Natural killer cell (primary cell): ENCODE data around the gene MYF6. TPM values are rescaled to one million over a fixed set of nuclear protein-coding genes. Genes with fewer than 3 reads are reported as not detected.

Experiments
- ATAC-seq, 3 donors: fragments of 150-1000 bp in 2 of 3; fragments of 200-7000 bp in 1 of 3; cut with Tn5 transposase; 1 replicate in 1 of 3; 2 replicates in 2 of 3; pipeline ENCODE4 v1.10.0; 2021; ENCODE audit warnings: mild to moderate bottlenecking in 2 of 3, moderate library complexity in 2 of 3
- DNase-seq, 2 donors: peaks; one replicate each; pipeline versions ENCODE4 v3.0.0 to v3.0.0-alpha.2; 2013 to 2021; ENCODE audit warnings: mixed read lengths in 1 of 2
- H3K27ac ChIP-seq: one replicate; pipeline ENCODE4 v1.5.1; 2013; ENCODE audit warnings: mild to moderate bottlenecking, low read length
- H3K27me3 ChIP-seq: one replicate; pipeline ENCODE4 v1.6.1; 2013; ENCODE audit warnings: low read length; ENCODE audit not compliant: control insufficient read depth, insufficient read depth
- H3K36me3 ChIP-seq: one replicate; pipeline ENCODE4 v1.6.1; 2013; ENCODE audit warnings: low read length; ENCODE audit not compliant: control insufficient read depth, insufficient read depth
- H3K4me1 ChIP-seq: one replicate; pipeline ENCODE4 v1.6.1; 2013; ENCODE audit warnings: low read length; ENCODE audit not compliant: control insufficient read depth, insufficient read depth
- H3K4me3 ChIP-seq: one replicate; pipeline ENCODE4 v1.5.1; 2013; ENCODE audit warnings: low read length
- H3K9me3 ChIP-seq: one replicate; pipeline ENCODE4 v1.6.1; 2013; ENCODE audit warnings: low read length; ENCODE audit not compliant: control insufficient read depth, insufficient read depth
- H3K27ac Mint-ChIP-seq, 2 donors: one replicate each; pipeline ENCODE4 v1.8.0; 2022; ENCODE audit warnings: mild to moderate bottlenecking in 2 of 2, mixed read lengths in 2 of 2, moderate library complexity in 1 of 2
- H3K27me3 Mint-ChIP-seq, 2 donors: one replicate each; pipeline ENCODE4 v1.8.0; 2022; ENCODE audit warnings: low read depth in 2 of 2, mixed read lengths in 2 of 2
- H3K36me3 Mint-ChIP-seq: one replicate; pipeline ENCODE4 v1.8.0; 2022; ENCODE audit warnings: mixed read lengths
- H3K4me1 Mint-ChIP-seq, 2 donors: one replicate each; pipeline ENCODE4 v1.8.0; 2022; ENCODE audit warnings: mixed read lengths in 2 of 2
- H3K4me3 Mint-ChIP-seq: one replicate; pipeline ENCODE4 v1.8.0; 2022; ENCODE audit warnings: mild to moderate bottlenecking, moderate library complexity, mixed read lengths
- H3K9me3 Mint-ChIP-seq, 2 donors: one replicate each; pipeline ENCODE4 v1.8.0; 2022; ENCODE audit warnings: mixed read lengths in 2 of 2
- WGBS: methylation state at CpG from one replicate; pipeline ENCODE4 v1.1.7; 2013; ENCODE audit warnings: missing lambda C conversion rate; ENCODE audit not compliant: insufficient coverage; 5-methylcytosine and 5-hydroxymethylcytosine counted together
- intact Hi-C: fragments of 100-400 bp; cut with micrococcal nuclease; formaldehyde crosslinking; loops from one replicate; pipeline ENCODE4 v1.14.2; 2022
- total RNA-seq, 4 donors: library from RNA; stranded (reverse); fragments of 120-200 nt in 1 of 4; gene quantifications; one replicate each; pipeline versions ENCODE4 v1.2.3 to v1.2.4, GENCODE V29; 2013 to 2022
- TF ChIP-seq, protein P1 (sequence below): fragments of 200-600 bp; IDR thresholded peaks from one replicate; pipeline ENCODE4 v1.8.0; 2022; ENCODE audit warnings: antibody characterized with exemption

MYF6 gene
- total RNA-seq, 3 donors from 2014 or later (not counting 1 experiment from before 2014, with no cell fraction given): not detected

DNA sequence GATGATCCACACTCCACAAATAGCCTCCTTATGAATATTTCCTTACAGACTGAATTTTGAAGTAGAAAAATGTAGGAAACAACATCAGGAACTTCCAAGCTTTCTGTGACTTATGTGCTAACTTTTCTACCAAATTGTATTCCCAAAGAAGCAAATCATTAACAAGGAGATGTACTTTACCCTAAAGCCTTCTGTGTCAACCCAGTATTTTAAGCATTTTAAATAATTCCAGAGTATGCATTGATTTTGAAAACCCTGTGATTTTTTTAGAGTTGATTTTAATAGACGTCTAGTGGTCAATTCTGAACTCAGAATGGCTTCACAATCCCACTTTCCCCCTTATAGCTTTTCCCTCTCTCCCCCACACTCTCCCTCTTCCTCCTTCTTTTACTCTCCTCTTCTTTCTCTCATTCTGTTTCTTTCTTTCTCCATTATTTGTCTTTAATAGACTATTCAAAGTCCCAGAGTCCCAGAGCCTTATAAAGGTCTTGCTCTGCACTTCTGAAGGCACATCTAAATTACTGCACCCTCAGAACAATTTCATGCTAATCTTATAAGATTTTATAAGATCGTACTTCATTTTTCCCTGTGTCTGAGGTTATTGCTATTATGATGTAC lies 10.1 kb upstream of the MYF6 start:
- no peaks in the 10 kb centered on the region for H3K9me3 ChIP-seq
- TF ChIP-seq, protein P1, sequence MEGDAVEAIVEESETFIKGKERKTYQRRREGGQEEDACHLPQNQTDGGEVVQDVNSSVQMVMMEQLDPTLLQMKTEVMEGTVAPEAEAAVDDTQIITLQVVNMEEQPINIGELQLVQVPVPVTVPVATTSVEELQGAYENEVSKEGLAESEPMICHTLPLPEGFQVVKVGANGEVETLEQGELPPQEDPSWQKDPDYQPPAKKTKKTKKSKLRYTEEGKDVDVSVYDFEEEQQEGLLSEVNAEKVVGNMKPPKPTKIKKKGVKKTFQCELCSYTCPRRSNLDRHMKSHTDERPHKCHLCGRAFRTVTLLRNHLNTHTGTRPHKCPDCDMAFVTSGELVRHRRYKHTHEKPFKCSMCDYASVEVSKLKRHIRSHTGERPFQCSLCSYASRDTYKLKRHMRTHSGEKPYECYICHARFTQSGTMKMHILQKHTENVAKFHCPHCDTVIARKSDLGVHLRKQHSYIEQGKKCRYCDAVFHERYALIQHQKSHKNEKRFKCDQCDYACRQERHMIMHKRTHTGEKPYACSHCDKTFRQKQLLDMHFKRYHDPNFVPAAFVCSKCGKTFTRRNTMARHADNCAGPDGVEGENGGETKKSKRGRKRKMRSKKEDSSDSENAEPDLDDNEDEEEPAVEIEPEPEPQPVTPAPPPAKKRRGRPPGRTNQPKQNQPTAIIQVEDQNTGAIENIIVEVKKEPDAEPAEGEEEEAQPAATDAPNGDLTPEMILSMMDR: no peak
- H3K27ac ChIP-seq: no peak overlapping the region
- Mint-ChIP-seq H3K27ac (no peak overlapping the region), H3K4me1 (no peaks in the 10 kb centered on the region), H3K36me3 (no peaks in the 10 kb centered on the region), H3K4me3 (no peak overlapping the region), H3K27me3 (no peaks in the 10 kb centered on the region), H3K9me3 (peaks cover 0 to 9% of the 10 kb centered on the region in 2 donors)
- WGBS: 67% methylated on average over 1 of the region's 2 CpGs
- DNase-seq: no peak
- no peaks in the 10 kb centered on the region for H3K36me3 ChIP-seq
- H3K4me3 ChIP-seq: no peak overlapping the region
- ATAC-seq: no peak
- H3K4me1 ChIP-seq: no peaks in the 10 kb centered on the region
- intact Hi-C loops: no loop called here
- H3K27me3 ChIP-seq: no peaks in the 10 kb centered on the region

DNA sequence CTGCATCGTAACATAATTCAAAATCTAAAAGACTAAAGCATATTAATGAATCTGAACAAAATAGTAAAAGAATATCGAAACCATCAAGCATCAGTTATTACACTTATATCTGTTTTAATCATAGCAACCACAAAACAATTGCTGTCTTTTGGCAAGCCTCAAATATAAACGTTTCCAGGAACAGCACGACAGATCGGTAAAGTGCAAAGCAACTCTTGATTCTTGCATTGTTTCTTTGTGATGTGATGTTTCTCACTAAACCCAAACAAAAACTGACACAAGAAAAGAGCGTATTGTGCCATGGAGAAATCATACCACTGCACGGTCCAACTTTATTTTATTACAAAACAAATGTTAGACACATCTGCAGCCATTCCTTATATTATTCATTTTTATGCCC lies 9.2 kb upstream of the MYF6 start:
- Histone ChIP-seq H3K36me3 (no peaks in the 10 kb centered on the region), H3K9me3 (no peaks in the 10 kb centered on the region), H3K27ac (no peak overlapping the region), H3K4me1 (no peaks in the 10 kb centered on the region), H3K27me3 (no peaks in the 10 kb centered on the region), H3K4me3 (no peak overlapping the region)
- Mint-ChIP-seq H3K4me3 (no peak overlapping the region), H3K4me1 (no peaks in the 10 kb centered on the region), H3K27me3 (no peaks in the 10 kb centered on the region), H3K36me3 (no peaks in the 10 kb centered on the region), H3K9me3 (peaks cover 2 to 12% of the 10 kb centered on the region in 2 donors), H3K27ac (no peak overlapping the region)
- no peak for ATAC-seq
- TF ChIP-seq, protein P1: no peak
- intact Hi-C loops: no loop called here
- no peak for DNase-seq
- WGBS: 89% methylated on average over 5 of the region's 7 CpGs

DNA sequence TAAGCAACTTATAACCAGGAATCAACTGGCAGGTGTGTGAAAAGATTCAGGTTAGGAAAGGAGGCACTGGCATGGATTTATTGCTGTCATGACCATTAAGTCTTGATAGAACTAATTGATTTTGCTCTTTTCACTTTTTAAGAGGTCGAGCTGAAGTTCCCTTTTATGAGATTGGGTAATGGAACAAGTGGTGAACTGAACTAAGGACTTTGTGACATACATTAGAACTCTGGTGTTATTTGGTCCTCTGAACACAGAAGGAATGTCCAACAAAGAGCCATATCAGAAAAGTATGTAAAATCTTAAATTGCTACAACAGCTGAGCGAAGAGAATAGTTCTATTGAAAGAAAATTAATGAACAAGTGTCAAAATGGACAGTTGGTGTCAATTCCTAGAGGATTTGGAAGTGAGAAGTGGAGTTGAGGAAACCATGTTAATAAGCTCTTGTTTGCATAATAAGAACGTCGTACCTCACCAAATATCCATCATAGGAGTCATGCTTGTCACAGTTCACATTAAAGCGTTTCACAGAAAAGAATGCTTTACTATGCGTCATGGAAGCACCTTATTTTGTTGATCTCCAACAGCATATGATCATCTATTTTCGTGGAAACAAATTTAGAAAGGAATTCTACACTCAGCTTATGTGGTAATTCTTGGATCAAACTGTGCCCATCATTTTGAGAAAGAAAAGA lies 8.4 kb upstream of the MYF6 start:
- Mint-ChIP-seq H3K4me1 (no peaks in the 10 kb centered on the region), H3K27me3 (no peaks in the 10 kb centered on the region), H3K27ac (no peak overlapping the region), H3K36me3 (no peaks in the 10 kb centered on the region), H3K9me3 (peaks cover 4 to 14% of the 10 kb centered on the region in 2 donors), H3K4me3 (no peak overlapping the region)
- H3K36me3 ChIP-seq: no peaks in the 10 kb centered on the region
- WGBS: 76% methylated on average over 7 of the region's 7 CpGs
- TF ChIP-seq, protein P1: no peak
- no peak for ATAC-seq
- no peaks in the 10 kb centered on the region for H3K9me3 ChIP-seq
- H3K4me3 ChIP-seq: no peak overlapping the region
- no peaks in the 10 kb centered on the region for H3K27me3 ChIP-seq
- H3K27ac ChIP-seq: no peak overlapping the region
- intact Hi-C loops: no loop called here
- no peak for DNase-seq
- no peaks in the 10 kb centered on the region for H3K4me1 ChIP-seq
